Activated T-cell treated with anti-CD3 and anti-CD28 coated beads, Interleukin-2, amount 50 U/mL, for 72 hours (primary cell): Measurements from ENCODE around the gene MICAL3. TPM values are rescaled to one million over a fixed set of nuclear protein-coding genes. Genes with fewer than 3 reads are reported as not detected.
"Not testable (repeated sequence)": the region's sequence is repeated elsewhere in the genome, so short reads cannot be mapped to it uniquely, and the experiment has no call there.

Experiments
- ATAC-seq, 2 donors: fragments of 150-1000 bp; cut with Tn5 transposase; replicated peaks in 1 of 2; 2 replicates each; pipeline ENCODE4 v1.10.0; 2021; ENCODE audit warnings: moderate library complexity in 2 of 2, mild to moderate bottlenecking in 1 of 2
- DNase-seq, 2 donors: peaks; one replicate each; pipeline ENCODE4 v3.0.0; 2021 to 2022; ENCODE audit warnings: mixed read lengths in 1 of 2
- H3K27ac Mint-ChIP-seq: one replicate; pipeline ENCODE4 v1.8.0; 2022; ENCODE audit warnings: mild to moderate bottlenecking, moderate library complexity, mixed read lengths
- H3K27me3 Mint-ChIP-seq: one replicate; pipeline ENCODE4 v1.8.0; 2022; ENCODE audit warnings: low read depth, mixed read lengths
- H3K36me3 Mint-ChIP-seq, 2 donors: one replicate each; pipeline ENCODE4 v1.8.0; 2022; ENCODE audit warnings: mixed read lengths in 2 of 2, mild to moderate bottlenecking in 1 of 2; ENCODE audit not compliant: insufficient read depth in 2 of 2
- H3K4me1 Mint-ChIP-seq: one replicate; pipeline ENCODE4 v1.8.0; 2022; ENCODE audit warnings: low read depth, mixed read lengths
- H3K4me3 Mint-ChIP-seq, 2 donors: one replicate each; pipeline ENCODE4 v1.8.0; 2022; ENCODE audit warnings: mild to moderate bottlenecking in 2 of 2, mixed read lengths in 2 of 2, moderate library complexity in 2 of 2
- H3K9me3 Mint-ChIP-seq, 2 donors: one replicate each; pipeline ENCODE4 v1.8.0; 2022; ENCODE audit warnings: mixed read lengths in 2 of 2
- total RNA-seq, 2 donors: library from RNA; stranded (reverse); gene quantifications; one replicate each; pipeline ENCODE4 v1.2.3, GENCODE V29; 2022

Gene MICAL3
- total RNA-seq, 2 donors from 2014 or later, result 17.9 to 26.0 TPM

- H3K27ac Mint-ChIP-seq, result no peak overlapping the region
Observed at GRCh38 chr22:17882162-17882561, 142.2 kb downstream of the MICAL3 start.

GRCh38 chr22:17881366-17881765 lies 143.0 kb downstream of the MICAL3 start:
- ATAC-seq (no peak), DNase-seq (no peak)
- Mint-ChIP-seq H3K27me3 (no peaks in the 10 kb centered on the region), H3K36me3 (peaks cover 0 to 8% of the 10 kb centered on the region in 2 donors), H3K4me1 (no peaks in the 10 kb centered on the region), H3K27ac (no peak overlapping the region), H3K4me3 (no peak overlapping the region), H3K9me3 (no peaks in the 10 kb centered on the region)

More at GRCh38 chr22:17882162-17882561, 142.2 kb downstream of the MICAL3 start:
- Mint-ChIP-seq H3K9me3 (no peaks in the 10 kb centered on the region), H3K36me3 (peaks cover 0 to 8% of the 10 kb centered on the region in 2 donors), H3K4me1 (no peaks in the 10 kb centered on the region), H3K4me3 (no peak overlapping the region), H3K27me3 (no peaks in the 10 kb centered on the region)
- DNase-seq (no peak), ATAC-seq (no peak)

DNA sequence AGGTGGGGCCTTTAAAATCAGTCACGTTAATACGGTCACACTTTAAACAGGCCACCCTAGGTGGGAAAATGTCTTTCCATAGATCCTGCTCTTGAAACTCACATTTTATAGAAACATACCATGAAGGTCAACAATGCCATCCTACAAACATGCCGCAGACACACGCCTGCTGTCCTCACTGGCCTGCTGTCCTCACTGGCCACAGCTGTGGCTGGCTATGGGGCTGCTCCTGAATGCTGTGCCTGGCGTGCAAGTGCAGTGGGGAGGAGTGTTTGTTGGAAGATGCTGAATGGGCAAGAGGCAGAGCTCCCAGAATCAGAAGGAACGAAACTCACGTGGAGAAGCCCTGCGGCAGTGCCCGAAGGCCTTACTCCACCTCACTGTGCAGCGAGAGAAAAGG lies 143.9 kb downstream of the MICAL3 start:
- ATAC-seq, result no peak
- H3K4me3 Mint-ChIP-seq, result no peak overlapping the region

GRCh38 chr22:17880020-17880419 lies 144.3 kb downstream of the MICAL3 start:
- H3K36me3 Mint-ChIP-seq, result peaks cover 0 to 8% of the 10 kb centered on the region in 2 donors
- H3K4me3 Mint-ChIP-seq, result no peak overlapping the region
- no peak overlapping the region for H3K27ac Mint-ChIP-seq
- no peak for ATAC-seq
- no peaks in the 10 kb centered on the region for H3K4me1 Mint-ChIP-seq
- no peaks in the 10 kb centered on the region for H3K27me3 Mint-ChIP-seq
- no peak for DNase-seq
- no peaks in the 10 kb centered on the region for H3K9me3 Mint-ChIP-seq

More for the DNA sequence above, 143.9 kb downstream of the MICAL3 start:
- Mint-ChIP-seq H3K4me1 (no peaks in the 10 kb centered on the region), H3K27ac (no peak overlapping the region), H3K27me3 (no peaks in the 10 kb centered on the region), H3K9me3 (no peaks in the 10 kb centered on the region), H3K36me3 (peaks cover 0 to 8% of the 10 kb centered on the region in 2 donors)
- no peak for DNase-seq

DNA sequence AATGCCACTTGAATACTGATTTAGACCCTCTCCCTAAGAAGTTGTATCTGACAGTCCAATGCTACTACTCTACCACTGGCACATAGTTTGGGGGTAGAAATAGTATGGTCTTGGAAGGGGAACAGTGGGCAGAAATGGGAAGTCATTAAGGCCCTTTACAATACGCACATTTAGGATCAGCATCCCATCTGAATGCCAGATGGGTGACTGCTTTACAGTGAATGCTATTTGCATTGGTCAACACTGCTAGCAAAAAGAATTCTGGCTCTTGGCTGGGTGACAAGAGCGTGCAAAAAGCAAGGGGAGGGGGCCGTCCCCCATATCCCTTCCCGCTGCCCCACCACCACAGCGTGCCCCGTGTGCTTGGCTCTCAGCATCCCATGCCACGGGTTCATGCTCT lies 145.4 kb downstream of the MICAL3 start:
- peaks cover 0 to 8% of the 10 kb centered on the region in 2 donors for H3K36me3 Mint-ChIP-seq
- H3K4me3 Mint-ChIP-seq, result no peak overlapping the region
- H3K27me3 Mint-ChIP-seq, result no peaks in the 10 kb centered on the region
- H3K9me3 Mint-ChIP-seq, result no peaks in the 10 kb centered on the region
- H3K27ac Mint-ChIP-seq, result no peak overlapping the region
- no peaks in the 10 kb centered on the region for H3K4me1 Mint-ChIP-seq
- no peak for ATAC-seq
- no peak for DNase-seq

DNA sequence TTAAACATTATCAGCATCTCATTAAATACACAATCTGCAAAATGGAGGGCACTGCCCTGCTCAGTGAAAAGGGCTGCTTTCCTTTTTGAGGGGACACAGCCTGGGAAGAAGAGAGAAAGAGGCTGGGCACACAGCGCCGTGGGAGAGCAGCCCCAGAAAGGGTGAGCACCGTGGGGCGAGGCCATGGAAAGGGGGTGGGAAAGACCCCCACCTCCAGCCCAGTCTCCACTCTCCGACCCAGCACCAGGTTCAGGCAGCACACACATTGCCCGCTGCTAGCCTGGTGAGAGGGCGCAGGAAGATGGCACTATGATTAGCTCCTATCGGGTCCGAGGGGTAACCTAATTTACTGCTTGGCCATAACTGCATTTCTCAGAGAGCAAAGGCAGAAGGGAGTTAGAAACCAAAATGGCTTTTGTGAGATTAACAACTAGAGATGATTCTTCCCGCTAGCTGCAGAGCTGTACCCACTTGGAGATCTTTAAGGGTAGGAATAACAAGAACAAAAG lies 146.1 kb downstream of the MICAL3 start:
- ATAC-seq (no peak), DNase-seq (no peak)
- Mint-ChIP-seq H3K4me3 (no peak overlapping the region), H3K36me3 (peaks cover 0 to 8% of the 10 kb centered on the region in 2 donors), H3K4me1 (no peaks in the 10 kb centered on the region), H3K9me3 (no peaks in the 10 kb centered on the region), H3K27ac (no peak overlapping the region), H3K27me3 (no peaks in the 10 kb centered on the region)

GRCh38 chr22:17876878-17877855 lies 147.2 kb downstream of the MICAL3 start:
- ATAC-seq, H3K4me1 Mint-ChIP-seq, H3K27me3 Mint-ChIP-seq, H3K9me3 Mint-ChIP-seq, H3K36me3 Mint-ChIP-seq, DNase-seq, H3K27ac Mint-ChIP-seq, H3K4me3 Mint-ChIP-seq: not testable (repeated sequence)

- Mint-ChIP-seq H3K4me1 (no peaks in the 10 kb centered on the region), H3K27me3 (no peaks in the 10 kb centered on the region), H3K27ac (no peak overlapping the region), H3K4me3 (no peak overlapping the region), H3K9me3 (no peaks in the 10 kb centered on the region), H3K36me3 (peaks cover 2 to 8% of the 10 kb centered on the region in 2 donors)
- DNase-seq (no peak), ATAC-seq (no peak)
Observed at GRCh38 chr22:17876306-17876831, 148.0 kb downstream of the MICAL3 start.

GRCh38 chr22:17875631-17876030 lies 148.7 kb downstream of the MICAL3 start:
- H3K4me1 Mint-ChIP-seq, result no peaks in the 10 kb centered on the region
- ATAC-seq (no peak), DNase-seq (no peak)
- peaks cover 2 to 5% of the 10 kb centered on the region in 2 donors for H3K36me3 Mint-ChIP-seq
- no peak overlapping the region for H3K4me3 Mint-ChIP-seq
- H3K27ac Mint-ChIP-seq, result no peak overlapping the region
- H3K27me3 Mint-ChIP-seq, result no peaks in the 10 kb centered on the region
- no peaks in the 10 kb centered on the region for H3K9me3 Mint-ChIP-seq

- H3K36me3 Mint-ChIP-seq, result peaks cover 2 to 5% of the 10 kb centered on the region in 2 donors
- no peaks in the 10 kb centered on the region for H3K4me1 Mint-ChIP-seq
- DNase-seq (no peak), ATAC-seq (no peak)
- H3K27me3 Mint-ChIP-seq, result no peaks in the 10 kb centered on the region
- H3K9me3 Mint-ChIP-seq, result no peaks in the 10 kb centered on the region
- H3K27ac Mint-ChIP-seq, result no peak overlapping the region
- no peak overlapping the region for H3K4me3 Mint-ChIP-seq
Observed at GRCh38 chr22:17875156-17875555, 149.2 kb downstream of the MICAL3 start.

DNA sequence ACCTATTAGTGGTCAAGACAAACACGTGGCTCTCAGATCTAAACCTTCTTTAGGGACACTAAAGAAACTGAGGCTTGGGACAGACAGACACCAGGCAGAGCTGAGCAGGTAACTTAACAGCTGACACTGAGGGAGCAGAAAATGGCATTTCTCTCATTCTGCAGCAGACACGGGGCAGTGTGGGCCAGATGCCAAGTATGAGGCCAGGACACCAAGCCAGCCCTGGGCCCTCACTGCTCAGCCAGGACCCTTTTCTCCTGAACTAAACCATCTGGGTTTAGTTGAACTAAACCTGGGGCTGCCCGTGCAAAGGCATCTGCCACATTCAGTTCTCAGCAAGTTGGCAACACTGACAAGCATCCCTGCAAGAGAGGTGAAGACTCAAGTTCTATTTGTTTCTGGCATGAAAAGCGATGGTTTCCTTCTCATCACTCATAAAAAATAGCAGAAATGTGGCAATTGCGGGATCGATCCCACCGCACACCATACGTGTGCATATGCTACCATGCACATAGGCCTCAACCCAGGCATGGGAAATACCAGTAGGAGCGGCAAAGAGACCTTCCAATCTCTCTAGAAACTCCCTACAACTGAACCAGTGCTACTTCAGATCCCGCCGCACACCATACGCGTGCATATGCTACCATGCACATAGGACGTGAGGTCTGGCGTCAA lies 150.0 kb downstream of the MICAL3 start:
- Mint-ChIP-seq H3K4me3 (no peak overlapping the region), H3K27me3 (no peaks in the 10 kb centered on the region), H3K27ac (no peak overlapping the region), H3K4me1 (no peaks in the 10 kb centered on the region), H3K36me3 (peaks cover 2 to 3% of the 10 kb centered on the region in 2 donors), H3K9me3 (no peaks in the 10 kb centered on the region)
- ATAC-seq, result no peak
- DNase-seq, result no peak

- H3K36me3 Mint-ChIP-seq, result peaks cover 2% of the 10 kb centered on the region in 2 donors
- DNase-seq, result no peak
- no peaks in the 10 kb centered on the region for H3K4me1 Mint-ChIP-seq
- H3K27me3 Mint-ChIP-seq, result no peaks in the 10 kb centered on the region
- H3K4me3 Mint-ChIP-seq, result no peak overlapping the region
- H3K27ac Mint-ChIP-seq, result no peak overlapping the region
- no peak for ATAC-seq
- no peaks in the 10 kb centered on the region for H3K9me3 Mint-ChIP-seq
Observed at GRCh38 chr22:17873804-17874203, 150.6 kb downstream of the MICAL3 start.

GRCh38 chr22:17873116-17873515 lies 151.2 kb downstream of the MICAL3 start:
- Mint-ChIP-seq H3K4me1 (no peaks in the 10 kb centered on the region), H3K36me3 (peaks cover 0 to 2% of the 10 kb centered on the region in 2 donors), H3K4me3 (no peak overlapping the region), H3K9me3 (no peaks in the 10 kb centered on the region), H3K27ac (no peak overlapping the region), H3K27me3 (no peaks in the 10 kb centered on the region)
- no peak for DNase-seq
- ATAC-seq, result no peak
